Uterus (tissue), 2 donors: ENCODE measurements around the gene ZC3H7B.

Experiments
- CTCF ChIP-seq, 4 experiments: fragments of 200-600 bp in 2 of 4; fragments of 450-650 bp in 2 of 4; sonication (generic) in 2 of 4; IDR thresholded peaks; one replicate each; pipeline ENCODE4 v1.5.1; 2016 to 2019; ENCODE audit warnings: antibody characterized with exemption in 4 of 4, mild to moderate bottlenecking in 2 of 4, moderate library complexity in 1 of 4
- POLR2A ChIP-seq, 2 donors: fragments of 450-650 bp; IDR thresholded peaks; one replicate each; pipeline ENCODE4 v1.6.1; 2016; ENCODE audit warnings: antibody characterized with exemption in 2 of 2, mild to moderate bottlenecking in 1 of 2, moderate library complexity in 1 of 2

- TF ChIP-seq CTCF (IDR thresholded peaks at IDR 0.05): no peak
- TF ChIP-seq POLR2A (IDR thresholded peaks at IDR 0.05): no peak
These were observed 86.0 kb downstream of the ZC3H7B start for GRCh38 chr22:41387341-41387740.
